GM12878 (cell line): ENCODE data around the gene CALML4. TPM values are rescaled to one million over a fixed set of nuclear protein-coding genes. Genes with fewer than 3 reads are reported as not detected.

ENCODE experiments used
- ATAC-seq: fragments of 200-7000 bp; cut with Tn5 transposase; 3 replicates; pipeline ENCODE4 v1.9.1; 2020; ENCODE audit warnings: mild to moderate bottlenecking, moderate library complexity
- BruUV-seq: library from RNA; stranded (reverse); fragments of 400-500 nt; replicated peaks from 2 replicates; lab custom pipeline; 2021; lab: Mats Ljungman, UMichigan
- CTCF ChIA-PET: fragments of 300-600 bp; sonication (Branson Sonifier 250); formaldehyde crosslinking; extraction: SDS; loops from one replicate; lab custom pipeline; 2021; ENCODE audit warnings: inconsistent platforms; lab: Yijun Ruan, JAX
- POLR2A ChIA-PET: fragments of 350-600 bp; formaldehyde crosslinking; extraction: SDS; loops from one replicate; lab custom pipeline; 2021; ENCODE audit warnings: inconsistent platforms; lab: Charles Lee
- RAD21 ChIA-PET: fragments of 300-600 bp; sonication (Branson Sonifier 250); formaldehyde crosslinking; loops from one replicate; lab custom pipeline; 2023; ENCODE audit warnings: antibody characterized with exemption; ENCODE audit not compliant: unreplicated experiment; lab: Charles Lee
- SMC1A ChIA-PET: fragments of 300-600 bp; sonication (Branson Sonifier 250); formaldehyde crosslinking; loops from one replicate; lab custom pipeline; 2023; ENCODE audit not compliant: unreplicated experiment, uncharacterized antibody; lab: Charles Lee
- DNase-seq: peaks from one replicate; pipeline ENCODE4 v3.0.0-alpha.2; 2011; ENCODE audit warnings: low read depth, low spot score
- FAIRE-seq: peaks from 3 replicates; lab custom pipeline; 2011; peaks lifted over from hg19 to GRCh38; lab: Jason Lieb, UNC
- H2AFZ ChIP-seq: 2 replicates; pipeline ENCODE4 v1.6.0; 2011; ENCODE audit warnings: low read depth, low read length, control low read depth; ENCODE audit not compliant: control insufficient read depth
- H3K27ac ChIP-seq: 2 replicates; pipeline ENCODE4 v1.5.1; 2011; ENCODE audit warnings: control low read depth; ENCODE audit not compliant: control insufficient read depth, insufficient read depth
- H3K27me3 ChIP-seq, 2 experiments: replicated peaks in 1 of 2; 2 replicates each; pipeline versions ENCODE4 v1.6.0 to v1.6.1; 2011; ENCODE audit warnings: low read length in 1 of 2; ENCODE audit not compliant: control insufficient read depth in 2 of 2, insufficient read depth in 2 of 2
- H3K36me3 ChIP-seq, 2 experiments: 2 replicates each; pipeline ENCODE4 v1.5.1; 2011; ENCODE audit warnings: low read length in 1 of 2; ENCODE audit not compliant: control insufficient read depth in 2 of 2, insufficient read depth in 2 of 2
- H3K4me1 ChIP-seq: 2 replicates; pipeline ENCODE4 v1.6.1; 2011; ENCODE audit warnings: mild to moderate bottlenecking, low read length, moderate library complexity, mixed read lengths; ENCODE audit not compliant: control insufficient read depth, insufficient read depth
- H3K4me2 ChIP-seq: 2 replicates; pipeline ENCODE4 v1.6.0; 2011; ENCODE audit warnings: control low read depth; ENCODE audit not compliant: control insufficient read depth, insufficient read depth
- H3K4me3 ChIP-seq: fragments of 200-600 bp; sonication (generic); 2 replicates; pipeline ENCODE4 v1.5.1; 2016
- H3K79me2 ChIP-seq: 2 replicates; pipeline ENCODE4 v1.6.0; 2011; ENCODE audit warnings: low read length; ENCODE audit not compliant: control insufficient read depth, insufficient read depth
- H3K9ac ChIP-seq: 2 replicates; pipeline ENCODE4 v1.8.0; 2011; ENCODE audit warnings: low read length, control low read depth, mixed read lengths; ENCODE audit not compliant: control insufficient read depth, insufficient read depth
- H3K9me3 ChIP-seq: replicated peaks from 3 replicates; pipeline ENCODE4 v1.5.1; 2011; ENCODE audit warnings: mild to moderate bottlenecking, low read length; ENCODE audit not compliant: control insufficient read depth, insufficient read depth
- H4K20me1 ChIP-seq: 2 replicates; pipeline ENCODE4 v1.6.0; 2011; ENCODE audit not compliant: control insufficient read depth, insufficient read depth
- ATF7 ChIP-seq: fragments of 450-650 bp; IDR thresholded peaks from 2 replicates; pipeline ENCODE4 v1.6.1; 2016; ENCODE audit warnings: low read depth, mild to moderate bottlenecking
- CEBPB ChIP-seq, 2 experiments: fragments of 150-350 bp in 1 of 2; IDR thresholded peaks; 2 replicates each; pipeline ENCODE4 v1.6.1; 2012 to 2014; ENCODE audit warnings: low read depth in 2 of 2, low read length in 2 of 2, borderline replicate concordance in 1 of 2, inconsistent platforms in 1 of 2
- CHD2 ChIP-seq: IDR thresholded peaks from 2 replicates; pipeline ENCODE4 v1.6.1; 2011; ENCODE audit warnings: low read depth, low read length, improper control_type of control experiment, borderline replicate concordance
- E2F4 ChIP-seq: IDR thresholded peaks from 2 replicates; pipeline ENCODE4 v1.6.1; 2012; ENCODE audit warnings: low read depth, low read length, improper control_type of control experiment
- KAT2A ChIP-seq: conservative IDR thresholded peaks from 2 replicates; pipeline ENCODE4 v1.6.1; 2011; ENCODE audit warnings: low read depth, low read length; ENCODE audit not compliant: control insufficient read depth
- MTA2 ChIP-seq: fragments of 450-650 bp; IDR thresholded peaks from 2 replicates; pipeline ENCODE4 v1.6.1; 2016; ENCODE audit warnings: low read depth, mild to moderate bottlenecking, moderate library complexity
- MYC ChIP-seq: IDR thresholded peaks from 2 replicates; pipeline ENCODE4 v1.6.1; 2011; ENCODE audit warnings: mild to moderate bottlenecking, low read length, moderate library complexity, inconsistent platforms; ENCODE audit not compliant: insufficient read depth, insufficient replicate concordance, insufficient read length, severe bottlenecking
- NFIC ChIP-seq: IDR thresholded peaks from 2 replicates; pipeline ENCODE4 v1.6.1; 2012; ENCODE audit warnings: low read depth, mild to moderate bottlenecking, inconsistent platforms, low read length, moderate library complexity
- NR2C2 ChIP-seq: IDR thresholded peaks from 2 replicates; pipeline ENCODE4 v1.6.1; 2011; ENCODE audit warnings: borderline replicate concordance, low read depth; ENCODE audit not compliant: control insufficient read depth, insufficient read length
- PAX5 ChIP-seq: IDR thresholded peaks from 2 replicates; pipeline ENCODE4 v1.6.1; 2011; ENCODE audit warnings: low read depth, low read length, borderline replicate concordance
- PML ChIP-seq: IDR thresholded peaks from 2 replicates; pipeline ENCODE4 v1.6.1; 2012; ENCODE audit warnings: low read length, inconsistent platforms
- RAD51 ChIP-seq: fragments of 450-650 bp; IDR thresholded peaks from 2 replicates; pipeline ENCODE4 v1.6.1; 2016; ENCODE audit warnings: moderate library complexity, mild to moderate bottlenecking, inconsistent platforms
- RB1 ChIP-seq: fragments of 450-650 bp; formaldehyde crosslinking; IDR thresholded peaks from 2 replicates; pipeline ENCODE4 v1.6.1; 2017; ENCODE audit warnings: mild to moderate bottlenecking, borderline replicate concordance
- SP1 ChIP-seq: IDR thresholded peaks from one replicate; pipeline ENCODE4 v1.6.1; 2011; ENCODE audit warnings: low read depth, low read length
- STAT1 ChIP-seq: fragments of 450-650 bp; conservative IDR thresholded peaks from 2 replicates; pipeline ENCODE4 v1.6.1; 2014; ENCODE audit warnings: antibody characterized with exemption, mild to moderate bottlenecking
- TCF12 ChIP-seq: IDR thresholded peaks from 2 replicates; pipeline ENCODE4 v1.6.1; 2011; ENCODE audit warnings: low read depth, mild to moderate bottlenecking, low read length
- WGBS: methylation state at CpG from one replicate; pipeline ENCODE4 v1.1.6; 2016; ENCODE audit warnings: low lambda C conversion rate; ENCODE audit not compliant: insufficient replicate concordance, insufficient coverage; ENCODE audit errors: missing lambda C conversion rate; 5-methylcytosine and 5-hydroxymethylcytosine counted together
- in situ Hi-C: fragments of 300-500 bp; cut with MboI; formaldehyde crosslinking; loops from 9 replicates; pipeline ENCODE4 v1.14.3; 2018; ENCODE audit warnings: mixed read lengths
- intact Hi-C: fragments of 100-400 bp; cut with micrococcal nuclease; formaldehyde crosslinking; loops from one replicate; pipeline ENCODE4 v1.14.2; 2022; ENCODE audit not compliant: unreplicated experiment
- polyA plus RNA-seq, 11 experiments: library from polyadenylated mRNA; depleted of rRNA in 4 of 11; unstranded in 6 of 11; stranded (reverse) in 5 of 11; fragments of >200 nt; fragmentation: Nextera tagmentation in 4 of 11; fragmentation: Illumina TruSeq in 1 of 11; extraction: Ambion mirVana in 4 of 11; extraction: Trizol in 1 of 11; gene quantifications; 1 replicate in 1 of 11; 2 replicates in 10 of 11; pipeline versions ENCODE4 v1.2.1 to v1.2.3, GENCODE V29; 2011 to 2016; ENCODE audit warnings: inconsistent platforms in 2 of 11, missing spikeins in 2 of 11, low read depth in 1 of 11
- total RNA-seq, 4 experiments: library from RNA; depleted of rRNA in 3 of 4; stranded (reverse); fragments of >200 nt in 3 of 4; fragmentation: Illumina TruSeq in 1 of 4; extraction: Trizol in 1 of 4; gene quantifications; 2 replicates each; pipeline versions ENCODE4 v1.2.1 to v1.2.3, GENCODE V29; 2013 to 2021

CALML4 gene
- total and polyA plus RNA-seq, 10 of the 15 experiments (the other 5 are each of a cell fraction or from before 2014, with no cell fraction given), result 1.7 to 15.9 (median 5.1) TPM

GRCh38 chr15:68150187-68150586 lies 54.9 kb downstream of the CALML4 start:
- Histone ChIP-seq H3K79me2 (no peaks in the 10 kb centered on the region; the same call in 1 of the 2 replicates), H3K27ac (no peak overlapping the region), H2AFZ (no peak overlapping the region), H3K4me3 (no peak overlapping the region), H3K36me3 (peaks cover 5 to 22% of the 10 kb centered on the region in 2 experiments), H3K9me3 (no peaks in the 10 kb centered on the region), H3K27me3 (no peaks in the 10 kb centered on the region), H3K9ac (no peak overlapping the region), H3K4me1 (no peaks in the 10 kb centered on the region), H4K20me1 (no peaks in the 10 kb centered on the region), H3K4me2 (no peak overlapping the region)
- DNase-seq (no peak), ATAC-seq (no peak), FAIRE-seq (no peak)
- POLR2A ChIA-PET, result interaction anchor here (0.6 kb wide), 1 partner anchor 23 kb away, joined by 3 read pairs; no protein-coding TSS in a partner anchor
- SMC1A ChIA-PET, result interaction anchor here (0.7 to 1.9 kb wide), 3 partner anchors 11 to 287 kb away, joined by 3 to 7 read pairs (median 3); no protein-coding TSS in a partner anchor
- 91% methylated on average over 1 of the region's 1 CpG for WGBS
- no TSS peak for BruUV-seq
- intact Hi-C loops, result loop anchor here (5.0 kb wide), 1 partner anchor 93 kb away; no protein-coding TSS in a partner anchor
- TF ChIP-seq RAD51 (no peak), CEBPB (IDR thresholded peaks at IDR 0.05; ENCODE audit: borderline replicate concordance in 1 of 2, low read depth in 2 of 2, low read length in 2 of 2) (no peak), CHD2 (no peak), TCF12 (no peak), PAX5 (no peak), MTA2 (no peak), KAT2A (no peak), NR2C2 (no peak), SP1 (no peak), RB1 (no peak), PML (no peak), NFIC (no peak), MYC (no peak), E2F4 (no peak), ATF7 (no peak), STAT1 (no peak)
- RAD21 ChIA-PET, result interaction anchor here (0.8 to 1.4 kb wide), 3 partner anchors 50 to 287 kb away, joined by 3 to 6 read pairs (median 4); partner anchors contain the start of gene PIAS1
- in situ Hi-C loops, result loop anchor here (5.0 kb wide), 1 partner anchor 288 kb away; no protein-coding TSS in a partner anchor
- CTCF ChIA-PET, result interaction anchor here (9.6 kb wide), 1 partner anchor 288 kb away, joined by 119 read pairs; no protein-coding TSS in a partner anchor
